ENCODE measurements around the gene DDX31. TPM values are rescaled to one million over a fixed set of nuclear protein-coding genes. Genes with fewer than 3 reads are reported as not detected.

Gene DDX31
- total RNA-seq, 1 experiment from 2014 or later, result 21.8 TPM

DNA sequence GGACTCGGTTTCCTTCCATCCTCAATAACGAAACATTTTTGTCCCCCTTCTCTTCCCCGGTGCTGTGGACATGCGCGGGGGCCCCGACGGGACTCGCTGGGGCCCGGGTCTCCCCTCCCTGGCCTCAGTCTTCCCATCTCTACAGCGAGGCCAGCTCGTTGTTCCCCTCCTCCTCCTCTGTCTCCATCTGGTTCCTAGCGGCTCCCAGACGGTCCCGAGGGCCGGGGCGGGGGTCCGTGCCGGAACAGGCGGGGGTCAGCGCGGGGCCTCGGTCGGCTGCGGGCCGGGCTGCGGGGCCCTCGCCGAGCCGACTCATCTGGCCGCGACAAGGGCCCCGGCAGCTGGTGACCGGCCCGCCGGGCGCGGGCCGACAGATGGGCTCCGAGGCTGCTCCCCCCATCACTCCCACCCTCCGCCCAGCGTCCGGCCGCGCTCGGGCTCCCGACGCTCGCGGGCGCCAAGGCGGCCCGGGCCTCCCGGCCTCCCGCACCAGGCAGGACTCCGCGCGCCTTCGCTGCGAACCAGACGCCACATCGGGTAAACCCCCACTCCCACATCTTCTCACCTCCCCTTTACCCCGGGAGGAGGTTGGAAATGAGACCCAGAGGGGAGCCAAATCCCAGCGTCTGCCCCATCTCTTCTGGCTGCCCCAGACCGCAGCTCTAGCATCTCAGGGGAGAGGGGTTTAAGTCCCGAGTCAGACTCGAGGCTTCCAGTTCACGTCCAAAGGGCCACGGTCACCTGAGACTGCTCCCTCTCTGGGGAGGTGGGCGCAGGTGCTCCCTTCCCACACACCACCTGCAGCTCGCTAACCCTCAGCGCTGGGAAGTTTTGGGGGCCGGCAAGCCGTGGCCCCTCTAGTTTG lies 79.2 kb downstream of the DDX31 start:
- Histone ChIP-seq H2AFZ (ENCODE audit: low read length) (no peak overlapping the region), H3K9ac (ENCODE audit: low read length) (no peak overlapping the region), H4K20me1 (ENCODE audit: insufficient read depth, low read depth, low read length) (peaks cover 8% of the 10 kb centered on the region; the same call in 1 of the 2 replicates), H3K4me2 (ENCODE audit: low read depth, low read length, poor library complexity, severe bottlenecking) (no peak overlapping the region), H3K27me3 (ENCODE audit: low read length) (no peaks in the 10 kb centered on the region), H3K9me3 (ENCODE audit: low read length) (no peaks in the 10 kb centered on the region), H3K9me2 (replicated peaks; ENCODE audit: insufficient read depth, low read length) (no peaks in the 10 kb centered on the region), H3K4me1 (ENCODE audit: low read length) (no peaks in the 10 kb centered on the region), H3K79me2 (ENCODE audit: low read length) (no peaks in the 10 kb centered on the region), H3K4me3 (ENCODE audit: low read length) (no peak overlapping the region), H3K36me3 (ENCODE audit: insufficient read depth, low read length) (peaks cover 1% of the 10 kb centered on the region; the same call in 1 of the 2 replicates), H3K27ac (ENCODE audit: low read length) (no peak overlapping the region)
- no peak for DNase-seq

DNA sequence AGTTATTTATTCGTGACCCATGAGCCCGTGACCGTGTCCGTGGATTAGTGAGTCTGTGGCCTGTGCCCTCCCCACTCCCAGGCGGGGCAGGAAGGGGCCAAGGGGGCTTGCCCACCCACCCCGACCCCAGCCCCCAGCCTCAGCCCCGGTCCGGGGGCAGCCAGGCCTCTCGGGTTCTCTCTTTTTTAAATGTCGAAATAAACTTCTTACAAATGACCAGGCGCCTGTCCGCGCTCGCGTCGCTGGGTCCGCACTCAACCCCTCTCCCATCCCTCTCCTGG lies 79.8 kb downstream of the DDX31 start:
- Histone ChIP-seq H4K20me1 (ENCODE audit: insufficient read depth, low read depth, low read length) (peaks cover 8% of the 10 kb centered on the region; the same call in 1 of the 2 replicates), H2AFZ (ENCODE audit: low read length) (no peak overlapping the region), H3K27ac (ENCODE audit: low read length) (no peak overlapping the region), H3K4me3 (ENCODE audit: low read length) (no peak overlapping the region), H3K9me3 (ENCODE audit: low read length) (no peaks in the 10 kb centered on the region), H3K4me1 (ENCODE audit: low read length) (no peaks in the 10 kb centered on the region), H3K9me2 (replicated peaks; ENCODE audit: insufficient read depth, low read length) (no peaks in the 10 kb centered on the region), H3K4me2 (ENCODE audit: low read depth, low read length, poor library complexity, severe bottlenecking) (no peak overlapping the region), H3K79me2 (ENCODE audit: low read length) (no peaks in the 10 kb centered on the region), H3K27me3 (ENCODE audit: low read length) (no peaks in the 10 kb centered on the region), H3K9ac (ENCODE audit: low read length) (no peak overlapping the region), H3K36me3 (ENCODE audit: insufficient read depth, low read length) (no peaks in the 10 kb centered on the region; the same call in 1 of the 2 replicates)
- no peak for DNase-seq

DNA sequence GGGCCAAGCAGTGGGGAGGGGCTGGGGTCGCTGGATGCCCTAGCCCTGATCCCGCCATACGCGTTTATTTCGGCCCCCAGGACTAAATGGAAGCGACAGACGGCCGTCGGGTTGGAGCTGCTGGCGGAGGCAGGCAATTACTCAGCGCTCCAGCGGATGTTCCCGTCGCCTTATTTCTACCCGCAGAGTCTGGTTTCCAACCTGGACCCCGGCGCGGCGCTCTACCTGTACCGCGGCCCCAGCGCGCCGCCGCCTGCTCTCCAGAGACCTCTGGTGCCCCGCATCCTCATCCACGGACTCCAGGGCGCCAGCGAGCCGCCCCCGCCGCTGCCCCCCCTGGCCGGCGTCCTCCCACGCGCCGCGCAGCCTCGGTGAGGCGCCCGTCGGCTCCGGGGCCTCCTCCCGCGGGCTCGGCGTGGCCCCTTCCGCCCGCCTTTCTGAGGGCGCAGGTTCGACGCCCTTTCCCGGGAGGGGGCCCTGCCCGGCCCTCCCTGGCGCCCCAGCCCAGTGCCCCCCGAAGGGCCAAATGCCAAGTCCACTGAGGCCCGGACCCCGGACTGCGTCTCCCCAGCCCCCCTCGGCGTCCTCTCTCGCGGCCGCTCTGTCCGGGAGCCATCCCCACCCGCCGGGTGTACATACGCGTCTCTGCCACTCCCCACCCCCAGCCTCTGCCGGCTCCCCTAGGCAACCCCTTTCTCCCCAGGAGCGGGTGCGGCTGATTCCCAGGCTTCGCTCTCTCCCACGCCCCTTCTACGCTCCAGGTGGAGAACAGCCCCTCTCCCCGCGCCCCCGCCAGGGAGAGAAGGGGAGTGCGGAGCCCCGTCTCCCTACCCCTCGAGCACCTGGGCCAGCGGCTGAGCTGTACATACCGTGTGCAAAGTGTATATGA lies 80.4 kb downstream of the DDX31 start:
- no peaks in the 10 kb centered on the region for H3K27me3 ChIP-seq (ENCODE audit: low read length)
- H4K20me1 ChIP-seq (ENCODE audit: insufficient read depth, low read depth, low read length), result peaks cover 8% of the 10 kb centered on the region; the same call in 1 of the 2 replicates

GRCh38 chr9:132588501-132589147 lies 81.2 kb downstream of the DDX31 start:
- H3K4me3 ChIP-seq (ENCODE audit: low read length), result no peak overlapping the region
- no peak overlapping the region for H3K9ac ChIP-seq (ENCODE audit: low read length)
- no peaks in the 10 kb centered on the region for H3K4me1 ChIP-seq (ENCODE audit: low read length)
- no peaks in the 10 kb centered on the region for H3K27me3 ChIP-seq (ENCODE audit: low read length)
- peaks cover 8% of the 10 kb centered on the region; the same call in 1 of the 2 replicates for H4K20me1 ChIP-seq (ENCODE audit: insufficient read depth, low read depth, low read length)
- no peaks in the 10 kb centered on the region for H3K36me3 ChIP-seq (ENCODE audit: insufficient read depth, low read length)
- H3K27ac ChIP-seq (ENCODE audit: low read length), result no peak overlapping the region
- no peaks in the 10 kb centered on the region for H3K79me2 ChIP-seq (ENCODE audit: low read length)
- H2AFZ ChIP-seq (ENCODE audit: low read length), result no peak overlapping the region
- no peak overlapping the region for H3K4me2 ChIP-seq (ENCODE audit: low read depth, low read length, poor library complexity, severe bottlenecking)
- DNase-seq, result no peak
- H3K9me3 ChIP-seq (ENCODE audit: low read length), result no peaks in the 10 kb centered on the region
- no peaks in the 10 kb centered on the region for H3K9me2 ChIP-seq (replicated peaks; ENCODE audit: insufficient read depth, low read length)

More for the DNA sequence above, 80.4 kb downstream of the DDX31 start:
- no peaks in the 10 kb centered on the region for H3K4me1 ChIP-seq (ENCODE audit: low read length)
- H3K9me3 ChIP-seq (ENCODE audit: low read length), result no peaks in the 10 kb centered on the region
- H3K9me2 ChIP-seq (replicated peaks; ENCODE audit: insufficient read depth, low read length), result no peaks in the 10 kb centered on the region
- H3K4me2 ChIP-seq (ENCODE audit: low read depth, low read length, poor library complexity, severe bottlenecking), result no peak overlapping the region
- H2AFZ ChIP-seq (ENCODE audit: low read length), result no peak overlapping the region
- no peaks in the 10 kb centered on the region; the same call in 1 of the 2 replicates for H3K36me3 ChIP-seq (ENCODE audit: insufficient read depth, low read length)
- no peak for DNase-seq
- no peak overlapping the region for H3K4me3 ChIP-seq (ENCODE audit: low read length)
- H3K79me2 ChIP-seq (ENCODE audit: low read length), result no peaks in the 10 kb centered on the region
- H3K27ac ChIP-seq (ENCODE audit: low read length), result no peak overlapping the region
- no peak overlapping the region for H3K9ac ChIP-seq (ENCODE audit: low read length)

DNA sequence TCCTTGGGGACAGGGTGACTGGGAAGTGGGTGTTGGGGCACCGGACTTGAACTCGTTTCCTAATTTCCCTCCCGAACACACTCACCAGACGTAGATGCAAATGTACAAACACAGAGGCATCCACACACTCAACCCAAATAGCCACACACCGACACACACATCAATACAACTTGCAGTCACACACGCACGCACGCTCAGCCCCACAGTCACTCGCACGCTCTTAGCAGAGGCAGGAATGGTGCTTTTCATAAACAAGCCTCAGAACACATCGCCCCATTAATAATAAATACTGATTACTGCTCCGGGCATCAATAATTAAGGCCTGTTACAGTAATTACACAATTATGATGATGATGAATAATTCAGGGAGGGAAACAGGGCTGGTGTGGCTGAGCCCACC lies 81.7 kb downstream of the DDX31 start:
- Histone ChIP-seq H3K36me3 (ENCODE audit: insufficient read depth, low read length) (no peaks in the 10 kb centered on the region), H3K9me3 (ENCODE audit: low read length) (no peaks in the 10 kb centered on the region), H2AFZ (ENCODE audit: low read length) (no peak overlapping the region), H3K9ac (ENCODE audit: low read length) (no peak overlapping the region), H3K4me3 (ENCODE audit: low read length) (no peak overlapping the region), H3K4me2 (ENCODE audit: low read depth, low read length, poor library complexity, severe bottlenecking) (no peak overlapping the region), H3K4me1 (ENCODE audit: low read length) (no peaks in the 10 kb centered on the region), H4K20me1 (ENCODE audit: insufficient read depth, low read depth, low read length) (peaks cover 7% of the 10 kb centered on the region; the same call in 1 of the 2 replicates), H3K9me2 (replicated peaks; ENCODE audit: insufficient read depth, low read length) (no peaks in the 10 kb centered on the region), H3K27me3 (ENCODE audit: low read length) (no peaks in the 10 kb centered on the region), H3K27ac (ENCODE audit: low read length) (no peak overlapping the region), H3K79me2 (ENCODE audit: low read length) (no peaks in the 10 kb centered on the region)
- no peak for DNase-seq

GRCh38 chr9:132587592-132587955 lies 82.2 kb downstream of the DDX31 start:
- Histone ChIP-seq H3K27me3 (ENCODE audit: low read length) (no peaks in the 10 kb centered on the region), H3K9me2 (replicated peaks; ENCODE audit: insufficient read depth, low read length) (no peaks in the 10 kb centered on the region), H3K27ac (ENCODE audit: low read length) (no peak overlapping the region), H3K9ac (ENCODE audit: low read length) (no peak overlapping the region), H4K20me1 (ENCODE audit: insufficient read depth, low read depth, low read length) (0 out of 2 replicates have a peak, but pooled peaks cover 7% of the 10 kb centered on the region), H3K36me3 (ENCODE audit: insufficient read depth, low read length) (no peaks in the 10 kb centered on the region), H3K4me1 (ENCODE audit: low read length) (no peaks in the 10 kb centered on the region), H2AFZ (ENCODE audit: low read length) (no peak overlapping the region), H3K4me2 (ENCODE audit: low read depth, low read length, poor library complexity, severe bottlenecking) (no peak overlapping the region), H3K79me2 (ENCODE audit: low read length) (no peaks in the 10 kb centered on the region), H3K4me3 (ENCODE audit: low read length) (no peak overlapping the region), H3K9me3 (ENCODE audit: low read length) (no peaks in the 10 kb centered on the region)
- DNase-seq, result no peak

GRCh38 chr9:132586830-132587591 lies 82.8 kb downstream of the DDX31 start:
- Histone ChIP-seq H3K4me2 (ENCODE audit: low read depth, low read length, poor library complexity, severe bottlenecking) (no peak overlapping the region), H4K20me1 (ENCODE audit: insufficient read depth, low read depth, low read length) (0 out of 2 replicates have a peak, but pooled peaks cover 5% of the 10 kb centered on the region)
- DNase-seq, result no peak

More at GRCh38 chr9:132586830-132587591, 82.8 kb downstream of the DDX31 start:
- H3K27me3 ChIP-seq (ENCODE audit: low read length), result no peaks in the 10 kb centered on the region
- no peak overlapping the region for H3K4me3 ChIP-seq (ENCODE audit: low read length)
- no peaks in the 10 kb centered on the region for H3K9me3 ChIP-seq (ENCODE audit: low read length)
- H3K4me1 ChIP-seq (ENCODE audit: low read length), result no peaks in the 10 kb centered on the region
- no peaks in the 10 kb centered on the region for H3K79me2 ChIP-seq (ENCODE audit: low read length)
- H3K9ac ChIP-seq (ENCODE audit: low read length), result no peak overlapping the region
- H3K9me2 ChIP-seq (replicated peaks; ENCODE audit: insufficient read depth, low read length), result no peaks in the 10 kb centered on the region
- no peaks in the 10 kb centered on the region for H3K36me3 ChIP-seq (ENCODE audit: insufficient read depth, low read length)
- H2AFZ ChIP-seq (ENCODE audit: low read length), result no peak overlapping the region
- H3K27ac ChIP-seq (ENCODE audit: low read length), result no peak overlapping the region

All from Karpas-422 (cell line).